Measurements from ENCODE around the gene DUSP28. TPM values are rescaled to one million over a fixed set of nuclear protein-coding genes. Genes with fewer than 3 reads are reported as not detected.

Gene DUSP28
- total RNA-seq, 1 experiment from 2014 or later: 2.3 TPM

DNA sequence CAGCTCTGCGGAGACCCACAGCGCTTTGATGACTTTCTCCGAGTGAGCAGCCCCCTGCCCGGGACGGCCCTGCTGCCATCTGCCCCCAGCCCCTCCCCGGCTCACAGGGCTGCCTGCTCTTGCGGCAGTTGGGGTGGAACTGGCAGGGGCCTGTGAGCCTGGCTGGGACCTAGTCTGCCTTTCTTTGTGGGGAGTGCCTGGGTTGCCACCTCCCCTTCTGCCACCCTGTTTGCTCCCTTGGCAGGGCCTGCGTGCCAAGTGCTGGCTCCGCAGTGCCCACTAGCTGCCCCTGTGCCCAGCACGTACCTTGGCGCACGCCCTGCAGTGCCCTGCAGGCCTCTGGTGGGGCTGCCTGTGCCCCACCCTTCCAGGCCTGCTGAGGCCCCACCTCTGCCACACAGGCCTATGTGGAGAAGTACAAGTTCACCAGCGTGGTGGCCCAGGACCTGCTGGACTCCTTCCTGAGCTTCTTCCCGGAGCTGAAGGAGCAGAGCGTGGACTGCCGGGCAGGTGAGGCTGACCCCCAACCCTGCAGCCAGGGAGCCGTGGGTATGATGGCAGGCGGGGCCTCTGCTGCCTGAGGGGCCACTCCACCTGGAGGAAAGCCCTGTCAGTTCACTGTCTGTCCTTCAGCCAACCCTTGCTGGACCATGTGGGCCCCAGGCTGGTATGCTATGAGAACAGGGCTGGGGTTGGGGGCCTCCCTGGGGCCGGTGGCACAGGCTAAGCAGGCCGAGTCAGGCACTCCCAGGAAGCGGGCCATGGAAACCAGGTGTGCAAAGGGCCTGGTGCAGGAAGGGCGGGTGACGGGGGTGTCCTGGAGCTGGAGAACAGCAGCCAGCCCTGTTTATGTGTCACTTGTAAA lies 15.2 kb downstream of the DUSP28 start (continued):
- TF ChIP-seq, protein P1, sequence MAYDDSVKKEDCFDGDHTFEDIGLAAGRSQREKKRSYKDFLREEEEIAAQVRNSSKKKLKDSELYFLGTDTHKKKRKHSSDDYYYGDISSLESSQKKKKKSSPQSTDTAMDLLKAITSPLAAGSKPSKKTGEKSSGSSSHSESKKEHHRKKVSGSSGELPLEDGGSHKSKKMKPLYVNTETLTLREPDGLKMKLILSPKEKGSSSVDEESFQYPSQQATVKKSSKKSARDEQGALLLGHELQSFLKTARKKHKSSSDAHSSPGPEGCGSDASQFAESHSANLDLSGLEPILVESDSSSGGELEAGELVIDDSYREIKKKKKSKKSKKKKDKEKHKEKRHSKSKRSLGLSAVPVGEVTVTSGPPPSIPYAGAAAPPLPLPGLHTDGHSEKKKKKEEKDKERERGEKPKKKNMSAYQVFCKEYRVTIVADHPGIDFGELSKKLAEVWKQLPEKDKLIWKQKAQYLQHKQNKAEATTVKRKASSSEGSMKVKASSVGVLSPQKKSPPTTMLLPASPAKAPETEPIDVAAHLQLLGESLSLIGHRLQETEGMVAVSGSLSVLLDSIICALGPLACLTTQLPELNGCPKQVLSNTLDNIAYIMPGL (CRISPR knock-in tag; IDR thresholded peaks at IDR 0.05): no peak
- TF ChIP-seq, protein P2, sequence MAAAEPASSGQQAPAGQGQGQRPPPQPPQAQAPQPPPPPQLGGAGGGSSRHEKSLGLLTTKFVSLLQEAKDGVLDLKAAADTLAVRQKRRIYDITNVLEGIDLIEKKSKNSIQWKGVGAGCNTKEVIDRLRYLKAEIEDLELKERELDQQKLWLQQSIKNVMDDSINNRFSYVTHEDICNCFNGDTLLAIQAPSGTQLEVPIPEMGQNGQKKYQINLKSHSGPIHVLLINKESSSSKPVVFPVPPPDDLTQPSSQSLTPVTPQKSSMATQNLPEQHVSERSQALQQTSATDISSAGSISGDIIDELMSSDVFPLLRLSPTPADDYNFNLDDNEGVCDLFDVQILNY (CRISPR knock-in tag; IDR thresholded peaks at IDR 0.05): no peak
- TF ChIP-seq, protein P3, sequence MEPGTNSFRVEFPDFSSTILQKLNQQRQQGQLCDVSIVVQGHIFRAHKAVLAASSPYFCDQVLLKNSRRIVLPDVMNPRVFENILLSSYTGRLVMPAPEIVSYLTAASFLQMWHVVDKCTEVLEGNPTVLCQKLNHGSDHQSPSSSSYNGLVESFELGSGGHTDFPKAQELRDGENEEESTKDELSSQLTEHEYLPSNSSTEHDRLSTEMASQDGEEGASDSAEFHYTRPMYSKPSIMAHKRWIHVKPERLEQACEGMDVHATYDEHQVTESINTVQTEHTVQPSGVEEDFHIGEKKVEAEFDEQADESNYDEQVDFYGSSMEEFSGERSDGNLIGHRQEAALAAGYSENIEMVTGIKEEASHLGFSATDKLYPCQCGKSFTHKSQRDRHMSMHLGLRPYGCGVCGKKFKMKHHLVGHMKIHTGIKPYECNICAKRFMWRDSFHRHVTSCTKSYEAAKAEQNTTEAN (CRISPR knock-in tag; IDR thresholded peaks at IDR 0.05): no peak

DNA sequence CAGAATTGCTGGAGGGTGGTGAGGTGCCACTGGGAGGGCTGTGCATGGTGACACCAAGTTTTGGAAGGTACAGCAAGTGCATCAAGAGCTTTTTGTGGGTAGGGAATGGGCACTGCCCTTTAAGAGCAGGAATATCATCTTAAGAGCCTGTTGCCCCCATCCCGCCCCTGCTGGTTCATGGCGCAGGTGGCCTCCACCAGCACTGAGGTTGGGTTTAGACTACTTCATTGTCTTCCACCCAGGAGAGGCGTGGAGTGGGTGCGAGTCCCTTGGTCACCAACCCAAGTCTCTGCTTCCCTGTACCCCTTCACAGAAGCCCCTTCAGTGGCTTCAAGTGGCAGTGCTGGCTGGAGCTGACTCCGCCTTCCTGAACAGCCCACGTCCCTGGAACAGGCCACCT lies 15.9 kb downstream of the DUSP28 start:
- Mint-ChIP-seq H3K9me3 (no peaks in the 10 kb centered on the region), H3K27me3 (ENCODE audit: low read depth) (no peaks in the 10 kb centered on the region; the same call in 1 of the 2 replicates), H3K27ac (no peak overlapping the region), H3K4me1 (peaks cover 7% of the 10 kb centered on the region), H3K36me3 (no peaks in the 10 kb centered on the region; the same call in 1 of the 2 replicates), H3K4me3 (no peak overlapping the region)
- CTCF ChIA-PET: interaction anchor here (1.9 kb wide), 1 partner anchor 10 kb away, joined by 4 read pairs; the partner anchor contains the start of gene CAPN10
- ATAC-seq (no peak), DNase-seq (ENCODE audit: low spot score) (no peak)
- TF ChIP-seq, protein P4, sequence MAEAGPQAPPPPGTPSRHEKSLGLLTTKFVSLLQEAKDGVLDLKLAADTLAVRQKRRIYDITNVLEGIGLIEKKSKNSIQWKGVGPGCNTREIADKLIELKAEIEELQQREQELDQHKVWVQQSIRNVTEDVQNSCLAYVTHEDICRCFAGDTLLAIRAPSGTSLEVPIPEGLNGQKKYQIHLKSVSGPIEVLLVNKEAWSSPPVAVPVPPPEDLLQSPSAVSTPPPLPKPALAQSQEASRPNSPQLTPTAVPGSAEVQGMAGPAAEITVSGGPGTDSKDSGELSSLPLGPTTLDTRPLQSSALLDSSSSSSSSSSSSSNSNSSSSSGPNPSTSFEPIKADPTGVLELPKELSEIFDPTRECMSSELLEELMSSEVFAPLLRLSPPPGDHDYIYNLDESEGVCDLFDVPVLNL (CRISPR knock-in tag; IDR thresholded peaks at IDR 0.05; ENCODE audit: borderline replicate concordance, low read depth): no peak
- TF ChIP-seq ELF4 (CRISPR knock-in tag; IDR thresholded peaks at IDR 0.05; ENCODE audit: low read depth) (no peak), PRRX2 (CRISPR knock-in tag; IDR thresholded peaks at IDR 0.05) (no peak), SOX15 (CRISPR knock-in tag; IDR thresholded peaks at IDR 0.05) (no peak)
- TF ChIP-seq, protein P5, sequence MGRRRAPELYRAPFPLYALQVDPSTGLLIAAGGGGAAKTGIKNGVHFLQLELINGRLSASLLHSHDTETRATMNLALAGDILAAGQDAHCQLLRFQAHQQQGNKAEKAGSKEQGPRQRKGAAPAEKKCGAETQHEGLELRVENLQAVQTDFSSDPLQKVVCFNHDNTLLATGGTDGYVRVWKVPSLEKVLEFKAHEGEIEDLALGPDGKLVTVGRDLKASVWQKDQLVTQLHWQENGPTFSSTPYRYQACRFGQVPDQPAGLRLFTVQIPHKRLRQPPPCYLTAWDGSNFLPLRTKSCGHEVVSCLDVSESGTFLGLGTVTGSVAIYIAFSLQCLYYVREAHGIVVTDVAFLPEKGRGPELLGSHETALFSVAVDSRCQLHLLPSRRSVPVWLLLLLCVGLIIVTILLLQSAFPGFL (CRISPR knock-in tag; IDR thresholded peaks at IDR 0.05; ENCODE audit: borderline replicate concordance): no peak
- TF ChIP-seq, protein P6, sequence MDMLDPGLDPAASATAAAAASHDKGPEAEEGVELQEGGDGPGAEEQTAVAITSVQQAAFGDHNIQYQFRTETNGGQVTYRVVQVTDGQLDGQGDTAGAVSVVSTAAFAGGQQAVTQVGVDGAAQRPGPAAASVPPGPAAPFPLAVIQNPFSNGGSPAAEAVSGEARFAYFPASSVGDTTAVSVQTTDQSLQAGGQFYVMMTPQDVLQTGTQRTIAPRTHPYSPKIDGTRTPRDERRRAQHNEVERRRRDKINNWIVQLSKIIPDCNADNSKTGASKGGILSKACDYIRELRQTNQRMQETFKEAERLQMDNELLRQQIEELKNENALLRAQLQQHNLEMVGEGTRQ (CRISPR knock-in tag; IDR thresholded peaks at IDR 0.05): no peak
- TF ChIP-seq, protein P7, sequence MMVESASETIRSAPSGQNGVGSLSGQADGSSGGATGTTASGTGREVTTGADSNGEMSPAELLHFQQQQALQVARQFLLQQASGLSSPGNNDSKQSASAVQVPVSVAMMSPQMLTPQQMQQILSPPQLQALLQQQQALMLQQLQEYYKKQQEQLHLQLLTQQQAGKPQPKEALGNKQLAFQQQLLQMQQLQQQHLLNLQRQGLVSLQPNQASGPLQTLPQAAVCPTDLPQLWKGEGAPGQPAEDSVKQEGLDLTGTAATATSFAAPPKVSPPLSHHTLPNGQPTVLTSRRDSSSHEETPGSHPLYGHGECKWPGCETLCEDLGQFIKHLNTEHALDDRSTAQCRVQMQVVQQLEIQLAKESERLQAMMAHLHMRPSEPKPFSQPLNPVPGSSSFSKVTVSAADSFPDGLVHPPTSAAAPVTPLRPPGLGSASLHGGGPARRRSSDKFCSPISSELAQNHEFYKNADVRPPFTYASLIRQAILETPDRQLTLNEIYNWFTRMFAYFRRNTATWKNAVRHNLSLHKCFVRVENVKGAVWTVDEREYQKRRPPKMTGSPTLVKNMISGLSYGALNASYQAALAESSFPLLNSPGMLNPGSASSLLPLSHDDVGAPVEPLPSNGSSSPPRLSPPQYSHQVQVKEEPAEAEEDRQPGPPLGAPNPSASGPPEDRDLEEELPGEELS (CRISPR knock-in tag; IDR thresholded peaks at IDR 0.05): no peak
- TF ChIP-seq, protein P8, sequence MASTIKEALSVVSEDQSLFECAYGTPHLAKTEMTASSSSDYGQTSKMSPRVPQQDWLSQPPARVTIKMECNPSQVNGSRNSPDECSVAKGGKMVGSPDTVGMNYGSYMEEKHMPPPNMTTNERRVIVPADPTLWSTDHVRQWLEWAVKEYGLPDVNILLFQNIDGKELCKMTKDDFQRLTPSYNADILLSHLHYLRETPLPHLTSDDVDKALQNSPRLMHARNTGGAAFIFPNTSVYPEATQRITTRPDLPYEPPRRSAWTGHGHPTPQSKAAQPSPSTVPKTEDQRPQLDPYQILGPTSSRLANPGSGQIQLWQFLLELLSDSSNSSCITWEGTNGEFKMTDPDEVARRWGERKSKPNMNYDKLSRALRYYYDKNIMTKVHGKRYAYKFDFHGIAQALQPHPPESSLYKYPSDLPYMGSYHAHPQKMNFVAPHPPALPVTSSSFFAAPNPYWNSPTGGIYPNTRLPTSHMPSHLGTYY (CRISPR knock-in tag; IDR thresholded peaks at IDR 0.05): no peak
- POLR2A ChIA-PET: no interaction called here

Measured in WTC11 (cell line).